ENCODE data around the gene DLG5.

The DLG5 gene

GRCh38 chr10:77926566-77927401 is at the start of gene DLG5:
Gene DLG5 (minus strand): TSS chr10:77926755. CDS start chr10:77926520, 235 bp downstream.
- TF ChIP-seq CTCF (IDR thresholded peaks at IDR 0.05; ENCODE audit: control extremely low read depth, extremely low read depth, low read depth, missing control alignments), result no peak
- ChIA-PET POLR2A (no interaction called here), CTCF (no interaction called here)
- DNase-seq (ENCODE audit: extremely low spot score), result peak; percentile 66

- ChIA-PET POLR2A (no interaction called here), CTCF (interaction anchor here (0.7 kb wide), 1 partner anchor 11 kb away, joined by 3 read pairs; no protein-coding TSS in a partner anchor)
- DNase-seq (ENCODE audit: extremely low spot score), result no peak
- no peak for TF ChIP-seq CTCF (IDR thresholded peaks at IDR 0.05; ENCODE audit: control extremely low read depth, extremely low read depth, low read depth, missing control alignments)
Observed at GRCh38 chr10:77975086-77975666, 48.6 kb upstream of the DLG5 start.

- no peak for DNase-seq (ENCODE audit: extremely low spot score)
- POLR2A ChIA-PET, result no interaction called here
Observed at GRCh38 chr10:77974396-77975074, 48.0 kb upstream of the DLG5 start.

GRCh38 chr10:77973276-77973675 is 46.7 kb upstream of the DLG5 start:
- ChIA-PET POLR2A (no interaction called here), CTCF (interaction anchor here (0.8 to 1.7 kb wide), 3 partner anchors 13 to 126 kb away, joined by 4 to 5 read pairs (median 4); no protein-coding TSS in a partner anchor)
- TF ChIP-seq CTCF (IDR thresholded peaks at IDR 0.05; ENCODE audit: control extremely low read depth, extremely low read depth, low read depth, missing control alignments), result no peak
- DNase-seq (ENCODE audit: extremely low spot score), result no peak

More at GRCh38 chr10:77974396-77975074, 48.0 kb upstream of the DLG5 start:
- peak; percentile 19 for TF ChIP-seq CTCF (IDR thresholded peaks at IDR 0.05; ENCODE audit: control extremely low read depth, extremely low read depth, low read depth, missing control alignments)
- CTCF ChIA-PET, result interaction anchor here (0.7 kb wide), 1 partner anchor 10 kb away, joined by 3 read pairs; no protein-coding TSS in a partner anchor

- CTCF ChIA-PET, result interaction anchor here (1.7 kb wide), 1 partner anchor 125 kb away, joined by 5 read pairs; no protein-coding TSS in a partner anchor
- TF ChIP-seq CTCF (IDR thresholded peaks at IDR 0.05; ENCODE audit: control extremely low read depth, extremely low read depth, low read depth, missing control alignments), result no peak
- POLR2A ChIA-PET, result no interaction called here
- DNase-seq (ENCODE audit: extremely low spot score), result no peak
Observed at GRCh38 chr10:77972148-77972547, 45.6 kb upstream of the DLG5 start.

- POLR2A ChIA-PET, result no interaction called here
- no peak for DNase-seq (ENCODE audit: extremely low spot score)
- no peak for TF ChIP-seq CTCF (IDR thresholded peaks at IDR 0.05; ENCODE audit: control extremely low read depth, extremely low read depth, low read depth, missing control alignments)
- CTCF ChIA-PET, result no interaction called here
Observed at GRCh38 chr10:77971804-77972144, 45.2 kb upstream of the DLG5 start.
